ENCODE data around the gene SLC12A6. TPM values are rescaled to one million over a fixed set of nuclear protein-coding genes. Genes with fewer than 3 reads are reported as not detected.

SLC12A6 gene
- total RNA-seq, 1 experiment from 2014 or later, result 8.9 TPM

DNA sequence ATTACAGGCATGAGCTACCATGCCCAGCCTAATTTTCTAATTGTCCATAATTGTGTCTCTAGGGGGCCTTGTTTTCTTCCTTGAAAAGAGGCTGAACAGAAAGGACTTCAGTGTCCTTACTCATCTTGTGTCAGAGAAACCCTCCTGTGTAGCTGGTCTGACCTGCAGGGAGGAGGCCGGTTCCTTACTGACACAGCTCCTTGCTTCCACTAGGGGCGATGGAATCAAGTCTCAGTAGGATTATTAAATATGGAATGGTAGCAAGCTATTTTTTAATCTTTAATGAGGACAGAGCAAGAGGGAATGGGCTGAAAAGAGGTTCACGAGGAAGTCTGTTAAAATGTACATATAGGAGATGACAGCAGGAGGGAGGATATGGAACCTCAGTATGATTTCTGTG lies 20.8 kb upstream of the SLC12A6 start:
- H3K9me3 Mint-ChIP-seq (ENCODE audit: unreplicated experiment), result no peaks in the 10 kb centered on the region
- TF ChIP-seq, protein P1, sequence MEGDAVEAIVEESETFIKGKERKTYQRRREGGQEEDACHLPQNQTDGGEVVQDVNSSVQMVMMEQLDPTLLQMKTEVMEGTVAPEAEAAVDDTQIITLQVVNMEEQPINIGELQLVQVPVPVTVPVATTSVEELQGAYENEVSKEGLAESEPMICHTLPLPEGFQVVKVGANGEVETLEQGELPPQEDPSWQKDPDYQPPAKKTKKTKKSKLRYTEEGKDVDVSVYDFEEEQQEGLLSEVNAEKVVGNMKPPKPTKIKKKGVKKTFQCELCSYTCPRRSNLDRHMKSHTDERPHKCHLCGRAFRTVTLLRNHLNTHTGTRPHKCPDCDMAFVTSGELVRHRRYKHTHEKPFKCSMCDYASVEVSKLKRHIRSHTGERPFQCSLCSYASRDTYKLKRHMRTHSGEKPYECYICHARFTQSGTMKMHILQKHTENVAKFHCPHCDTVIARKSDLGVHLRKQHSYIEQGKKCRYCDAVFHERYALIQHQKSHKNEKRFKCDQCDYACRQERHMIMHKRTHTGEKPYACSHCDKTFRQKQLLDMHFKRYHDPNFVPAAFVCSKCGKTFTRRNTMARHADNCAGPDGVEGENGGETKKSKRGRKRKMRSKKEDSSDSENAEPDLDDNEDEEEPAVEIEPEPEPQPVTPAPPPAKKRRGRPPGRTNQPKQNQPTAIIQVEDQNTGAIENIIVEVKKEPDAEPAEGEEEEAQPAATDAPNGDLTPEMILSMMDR (IDR thresholded peaks at IDR 0.05; ENCODE audit: insufficient read depth in 1 of 2, low read depth in 1 of 2, low read length in 1 of 2, severe bottlenecking in 1 of 2, unreplicated experiment in 1 of 2), result peak in 1 of 2 experiments; percentile 37
- Histone ChIP-seq H3K36me3 (ENCODE audit: control insufficient read depth, insufficient read depth, low read length) (0 out of 2 replicates have a peak, but pooled peaks cover 2% of the 10 kb centered on the region), H3K4me3 (ENCODE audit: low read depth, low read length) (no peak overlapping the region), H3K27me3 (replicated peaks; ENCODE audit: control insufficient read depth, insufficient read depth, low read length) (no peaks in the 10 kb centered on the region), H3K4me1 (peaks cover 14% of the 10 kb centered on the region), H3K9me3 (no peaks in the 10 kb centered on the region)
- POLR2A ChIA-PET, result interaction anchor here (0.7 kb wide), 1 partner anchor 9 kb away, joined by 3 read pairs; the partner anchor contains the start of gene LPCAT4
- H3K27me3 Mint-ChIP-seq (ENCODE audit: insufficient read depth, unreplicated experiment), result no peaks in the 10 kb centered on the region
- peak overlapping the region; percentile 71 for H3K27ac Mint-ChIP-seq (ENCODE audit: unreplicated experiment)
- DNase-seq, result no peak
- H3K36me3 Mint-ChIP-seq (ENCODE audit: insufficient read depth, unreplicated experiment), result peaks cover 30% of the 10 kb centered on the region
- H3K4me1 Mint-ChIP-seq (ENCODE audit: low read depth, unreplicated experiment), result peaks cover 22% of the 10 kb centered on the region
- intact Hi-C loops (cut with micrococcal nuclease; ENCODE audit: unreplicated experiment), result no loop called here
- H3K4me3 Mint-ChIP-seq (ENCODE audit: unreplicated experiment), result no peak overlapping the region
- CTCF ChIA-PET, result interaction anchor here (0.8 to 1.5 kb wide), 2 partner anchors 9 to 20 kb away, joined by 3 to 14 read pairs; partner anchors contain the start of genes LPCAT4 and SLC12A6
- no TSS peak for BruUV-seq (replicated peaks)

GRCh38 chr15:34357653-34358052 lies 20.1 kb upstream of the SLC12A6 start:
- H3K9me3 Mint-ChIP-seq (ENCODE audit: unreplicated experiment), result no peaks in the 10 kb centered on the region
- Histone ChIP-seq H3K36me3 (ENCODE audit: control insufficient read depth, insufficient read depth, low read length) (0 out of 2 replicates have a peak, but pooled peaks cover 2% of the 10 kb centered on the region), H3K4me3 (ENCODE audit: low read depth, low read length) (no peak overlapping the region), H3K27me3 (replicated peaks; ENCODE audit: control insufficient read depth, insufficient read depth, low read length) (no peaks in the 10 kb centered on the region), H3K4me1 (peaks cover 14% of the 10 kb centered on the region), H3K9me3 (no peaks in the 10 kb centered on the region)
- peaks cover 25% of the 10 kb centered on the region for H3K36me3 Mint-ChIP-seq (ENCODE audit: insufficient read depth, unreplicated experiment)
- H3K4me3 Mint-ChIP-seq (ENCODE audit: unreplicated experiment), result no peak overlapping the region
- BruUV-seq (replicated peaks), result no TSS peak
- ChIA-PET POLR2A (no interaction called here), CTCF (interaction anchor here (1.5 kb wide), 1 partner anchor 10 kb away, joined by 14 read pairs; the partner anchor contains the start of gene LPCAT4)
- peaks cover 22% of the 10 kb centered on the region for H3K4me1 Mint-ChIP-seq (ENCODE audit: low read depth, unreplicated experiment)
- H3K27me3 Mint-ChIP-seq (ENCODE audit: insufficient read depth, unreplicated experiment), result no peaks in the 10 kb centered on the region
- no peak overlapping the region for H3K27ac Mint-ChIP-seq (ENCODE audit: unreplicated experiment)
- TF ChIP-seq, protein P1 (IDR thresholded peaks at IDR 0.05; ENCODE audit: insufficient read depth in 1 of 2, low read depth in 1 of 2, low read length in 1 of 2, severe bottlenecking in 1 of 2, unreplicated experiment in 1 of 2), result no peak
- DNase-seq, result no peak
- intact Hi-C loops (cut with micrococcal nuclease; ENCODE audit: unreplicated experiment), result no loop called here

DNA sequence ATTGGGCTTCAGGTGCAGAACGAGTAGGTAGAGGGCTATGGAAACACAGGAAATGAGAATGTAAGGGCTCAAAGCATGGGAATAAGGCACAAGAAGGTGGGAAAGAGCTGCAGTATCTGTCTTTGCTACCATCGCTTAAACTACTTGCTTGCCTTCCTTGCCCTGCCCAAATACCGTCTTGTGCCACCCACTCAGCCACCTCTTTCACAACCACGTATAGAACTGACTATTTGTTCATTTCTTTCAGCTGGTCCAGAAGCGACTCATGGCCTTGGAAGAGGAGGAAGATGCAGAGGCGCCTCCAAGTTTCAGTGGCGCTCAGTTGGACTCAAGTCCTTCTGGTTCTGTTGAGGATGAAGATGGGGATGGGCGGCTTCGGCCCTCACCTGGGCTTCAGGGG lies 17.7 kb upstream of the SLC12A6 start:
- H3K27me3 Mint-ChIP-seq (ENCODE audit: insufficient read depth, unreplicated experiment), result no peaks in the 10 kb centered on the region
- ChIA-PET CTCF (interaction anchor here (0.6 kb wide), 1 partner anchor 81 kb away, joined by 4 read pairs; no protein-coding TSS in a partner anchor), POLR2A (no interaction called here)
- peaks cover 12% of the 10 kb centered on the region for H3K4me1 Mint-ChIP-seq (ENCODE audit: low read depth, unreplicated experiment)
- Histone ChIP-seq H3K4me3 (ENCODE audit: low read depth, low read length) (no peak overlapping the region), H3K9me3 (no peaks in the 10 kb centered on the region), H3K36me3 (ENCODE audit: control insufficient read depth, insufficient read depth, low read length) (0 out of 2 replicates have a peak, but pooled peaks cover 2% of the 10 kb centered on the region), H3K4me1 (peaks cover 9% of the 10 kb centered on the region), H3K27me3 (replicated peaks; ENCODE audit: control insufficient read depth, insufficient read depth, low read length) (no peaks in the 10 kb centered on the region)
- H3K36me3 Mint-ChIP-seq (ENCODE audit: insufficient read depth, unreplicated experiment), result peaks cover 14% of the 10 kb centered on the region
- DNase-seq, result no peak
- H3K9me3 Mint-ChIP-seq (ENCODE audit: unreplicated experiment), result no peaks in the 10 kb centered on the region
- H3K27ac Mint-ChIP-seq (ENCODE audit: unreplicated experiment), result no peak overlapping the region
- no peak overlapping the region for H3K4me3 Mint-ChIP-seq (ENCODE audit: unreplicated experiment)
- BruUV-seq (replicated peaks), result no TSS peak
- TF ChIP-seq, protein P1 (IDR thresholded peaks at IDR 0.05; ENCODE audit: insufficient read depth in 1 of 2, low read depth in 1 of 2, low read length in 1 of 2, severe bottlenecking in 1 of 2, unreplicated experiment in 1 of 2), result no peak
- intact Hi-C loops (cut with micrococcal nuclease; ENCODE audit: unreplicated experiment), result no loop called here

Measured in Caco-2 (cell line).